ENCODE measurements around the gene TIMM10B. TPM values are rescaled to one million over a fixed set of nuclear protein-coding genes. Genes with fewer than 3 reads are reported as not detected.

The TIMM10B gene
- total and polyA plus RNA-seq, 2 donors (not counting 1 experiment from before 2014, with no cell fraction given): 42.9 to 62.1 TPM

DNA sequence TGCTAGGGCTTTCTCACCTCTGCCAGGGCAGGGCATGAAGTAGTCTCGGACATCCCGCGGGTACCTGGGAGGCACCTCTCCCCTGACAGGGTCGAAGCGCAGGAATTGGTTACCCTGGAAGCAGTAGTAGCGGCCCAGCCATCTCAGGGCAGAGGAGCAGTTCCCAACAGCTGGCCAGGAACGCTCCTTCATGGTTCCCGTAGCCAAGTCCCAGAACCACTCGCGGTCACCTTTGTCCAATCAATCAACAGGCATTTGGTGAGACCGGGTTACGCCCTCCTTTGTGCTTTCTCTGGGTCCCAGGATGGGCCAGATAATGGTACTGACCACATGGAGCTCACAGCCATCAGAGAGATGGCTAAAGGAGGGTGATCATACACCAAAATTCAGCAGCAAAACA, 43.9 kb upstream of the TIMM10B start:
- no peak for DNase-seq
- H2AFZ ChIP-seq (ENCODE audit: insufficient read depth, low read depth, low read length, poor library complexity, severe bottlenecking): no peak overlapping the region
- Mint-ChIP-seq H3K4me1 (peaks cover 12% of the 10 kb centered on the region), H3K9me3 (ENCODE audit: insufficient read depth) (no peaks in the 10 kb centered on the region), H3K4me3 (no peak overlapping the region), H3K27me3 (no peaks in the 10 kb centered on the region), H3K27ac (no peak overlapping the region)
- no peak overlapping the region for H3K9ac ChIP-seq (ENCODE audit: low read length)
- intact Hi-C loops (cut with micrococcal nuclease): no loop called here
- H3K27me3 ChIP-seq (replicated peaks in 1 of 4; ENCODE audit: control extremely low read depth in 1 of 4, control insufficient read depth in 3 of 4, insufficient read depth in 4 of 4, low read length in 3 of 4): no peaks in the 10 kb centered on the region
- TF ChIP-seq EZH2 (IDR thresholded peaks at IDR 0.05; ENCODE audit: borderline replicate concordance, insufficient read depth, low read depth, low read length, poor library complexity, severe bottlenecking) (no peak), CTCF (IDR thresholded peaks at IDR 0.05) (no peak)
- H4K20me1 ChIP-seq (ENCODE audit: control insufficient read depth, insufficient read depth, low read length, poor library complexity, severe bottlenecking): no peaks in the 10 kb centered on the region
- ATAC-seq (ENCODE audit: low read depth): no peak
- peaks cover 16 to 23% of the 10 kb centered on the region in 2 donors for H3K4me1 ChIP-seq (ENCODE audit: control insufficient read depth in 2 of 2, insufficient read depth in 2 of 2, low read length in 2 of 2)
- H3K27ac ChIP-seq (ENCODE audit: low read length in 2 of 2): no peak overlapping the region
- no peaks in the 10 kb centered on the region for H3K79me2 ChIP-seq (ENCODE audit: control insufficient read depth, insufficient read depth, low read length)
- ChIA-PET POLR2A (no interaction called here), CTCF (interaction anchor here (0.6 to 14.4 kb wide), 4 partner anchors 11 to 58 kb away, joined by 3 to 536 read pairs (median 3); no protein-coding TSS in a partner anchor)
- no peaks in the 10 kb centered on the region for H3K36me3 ChIP-seq (replicated peaks in 1 of 2; ENCODE audit: control extremely low read depth in 1 of 2, control insufficient read depth in 1 of 2, extremely low read depth in 1 of 2, insufficient read depth in 2 of 2, low read length in 1 of 2)
- 97% methylated on average over 12 of the region's 12 CpGs for WGBS (ENCODE audit: insufficient coverage)
- H3K4me3 ChIP-seq (ENCODE audit: control extremely low read depth in 1 of 5, extremely low read depth in 1 of 5, insufficient read depth in 1 of 5, low read depth in 2 of 5, low read length in 4 of 5): no peak overlapping the region
- H3K4me2 ChIP-seq (replicated peaks; ENCODE audit: low read depth, low read length, poor library complexity, severe bottlenecking): no peak overlapping the region
- H3K9me3 ChIP-seq (ENCODE audit: control extremely low read depth in 1 of 3, control insufficient read depth in 2 of 3, insufficient read depth in 1 of 3, low read length in 2 of 3): no peaks in the 10 kb centered on the region

DNA sequence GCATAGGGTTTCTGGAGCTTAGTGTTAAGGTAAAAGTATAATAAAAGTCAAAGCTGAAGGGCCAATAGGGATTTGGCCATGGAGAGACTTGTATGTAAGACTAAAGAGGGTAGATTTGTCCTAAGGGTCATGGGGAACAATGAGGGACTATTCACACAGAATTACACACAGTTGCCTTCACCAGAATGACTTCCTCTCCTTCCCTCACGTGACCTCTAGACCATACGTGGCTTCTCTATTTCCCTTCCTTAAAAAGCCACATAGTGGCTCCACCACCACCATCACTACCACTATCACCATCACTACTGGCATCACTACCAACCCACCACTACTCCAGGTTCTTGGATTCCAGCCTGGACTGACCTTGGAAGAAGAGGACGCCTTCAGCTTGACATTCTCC, 43.3 kb upstream of the TIMM10B start:
- Mint-ChIP-seq H3K27me3 (no peaks in the 10 kb centered on the region), H3K27ac (no peak overlapping the region), H3K4me1 (peaks cover 12% of the 10 kb centered on the region), H3K4me3 (no peak overlapping the region), H3K9me3 (ENCODE audit: insufficient read depth) (no peaks in the 10 kb centered on the region)
- CTCF ChIA-PET: interaction anchor here (0.7 to 14.4 kb wide), 4 partner anchors 11 to 59 kb away, joined by 3 to 536 read pairs (median 3); no protein-coding TSS in a partner anchor
- H3K36me3 ChIP-seq (replicated peaks in 1 of 2; ENCODE audit: control extremely low read depth in 1 of 2, control insufficient read depth in 1 of 2, extremely low read depth in 1 of 2, insufficient read depth in 2 of 2, low read length in 1 of 2): no peaks in the 10 kb centered on the region
- no peak overlapping the region for H3K27ac ChIP-seq (ENCODE audit: low read length in 2 of 2)
- POLR2A ChIA-PET: no interaction called here
- 0% methylated on average over 2 of the region's 3 CpGs for WGBS (ENCODE audit: insufficient coverage)
- H3K9ac ChIP-seq (ENCODE audit: low read length): no peak overlapping the region
- intact Hi-C loops (cut with micrococcal nuclease): no loop called here
- H3K4me1 ChIP-seq (ENCODE audit: control insufficient read depth in 2 of 2, insufficient read depth in 2 of 2, low read length in 2 of 2): peaks cover 16 to 23% of the 10 kb centered on the region in 2 donors
- no peak overlapping the region for H3K4me3 ChIP-seq (ENCODE audit: control extremely low read depth in 1 of 5, extremely low read depth in 1 of 5, insufficient read depth in 1 of 5, low read depth in 2 of 5, low read length in 4 of 5)
- TF ChIP-seq EZH2 (IDR thresholded peaks at IDR 0.05; ENCODE audit: borderline replicate concordance, insufficient read depth, low read depth, low read length, poor library complexity, severe bottlenecking): no peak
- TF ChIP-seq CTCF (IDR thresholded peaks at IDR 0.05): no peak
- H3K79me2 ChIP-seq (ENCODE audit: control insufficient read depth, insufficient read depth, low read length): no peaks in the 10 kb centered on the region
- no peaks in the 10 kb centered on the region for H3K9me3 ChIP-seq (ENCODE audit: control extremely low read depth in 1 of 3, control insufficient read depth in 2 of 3, insufficient read depth in 1 of 3, low read length in 2 of 3)
- H3K4me2 ChIP-seq (replicated peaks; ENCODE audit: low read depth, low read length, poor library complexity, severe bottlenecking): no peak overlapping the region
- H3K27me3 ChIP-seq (replicated peaks in 1 of 4; ENCODE audit: control extremely low read depth in 1 of 4, control insufficient read depth in 3 of 4, insufficient read depth in 4 of 4, low read length in 3 of 4): no peaks in the 10 kb centered on the region
- no peaks in the 10 kb centered on the region for H4K20me1 ChIP-seq (ENCODE audit: control insufficient read depth, insufficient read depth, low read length, poor library complexity, severe bottlenecking)
- DNase-seq (peak; percentile 38), ATAC-seq (ENCODE audit: low read depth) (no peak)
- no peak overlapping the region for H2AFZ ChIP-seq (ENCODE audit: insufficient read depth, low read depth, low read length, poor library complexity, severe bottlenecking)

Data from B cell (primary cell).